HFF-Myc (cell line): ENCODE results near the gene BRINP2.

Experiments
- DNase-seq: peaks from one replicate; pipeline ENCODE4 v3.0.0-alpha.2; 2011; ENCODE audit warnings: low read depth; ENCODE audit errors: extremely low read depth
- H3K4me3 ChIP-seq: replicated peaks from 2 replicates; pipeline ENCODE4 v1.5.1; 2011; ENCODE audit warnings: low read depth, mild to moderate bottlenecking, control low read depth, low read length
- TF ChIP-seq, protein P1 (sequence below): IDR thresholded peaks from 2 replicates; pipeline ENCODE4 v1.5.1; 2012; ENCODE audit warnings: mild to moderate bottlenecking, low read depth, low read length, control low read depth; ENCODE audit errors: missing control alignments

Gene BRINP2

GRCh38 chr1:177286396-177286795 lies 115.6 kb downstream of the BRINP2 start:
- TF ChIP-seq, protein P1, sequence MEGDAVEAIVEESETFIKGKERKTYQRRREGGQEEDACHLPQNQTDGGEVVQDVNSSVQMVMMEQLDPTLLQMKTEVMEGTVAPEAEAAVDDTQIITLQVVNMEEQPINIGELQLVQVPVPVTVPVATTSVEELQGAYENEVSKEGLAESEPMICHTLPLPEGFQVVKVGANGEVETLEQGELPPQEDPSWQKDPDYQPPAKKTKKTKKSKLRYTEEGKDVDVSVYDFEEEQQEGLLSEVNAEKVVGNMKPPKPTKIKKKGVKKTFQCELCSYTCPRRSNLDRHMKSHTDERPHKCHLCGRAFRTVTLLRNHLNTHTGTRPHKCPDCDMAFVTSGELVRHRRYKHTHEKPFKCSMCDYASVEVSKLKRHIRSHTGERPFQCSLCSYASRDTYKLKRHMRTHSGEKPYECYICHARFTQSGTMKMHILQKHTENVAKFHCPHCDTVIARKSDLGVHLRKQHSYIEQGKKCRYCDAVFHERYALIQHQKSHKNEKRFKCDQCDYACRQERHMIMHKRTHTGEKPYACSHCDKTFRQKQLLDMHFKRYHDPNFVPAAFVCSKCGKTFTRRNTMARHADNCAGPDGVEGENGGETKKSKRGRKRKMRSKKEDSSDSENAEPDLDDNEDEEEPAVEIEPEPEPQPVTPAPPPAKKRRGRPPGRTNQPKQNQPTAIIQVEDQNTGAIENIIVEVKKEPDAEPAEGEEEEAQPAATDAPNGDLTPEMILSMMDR: no peak
- DNase-seq: no peak
- H3K4me3 ChIP-seq: no peak overlapping the region

- no peak overlapping the region for H3K4me3 ChIP-seq
- no peak for DNase-seq
- TF ChIP-seq, protein P1: no peak
Measured at GRCh38 chr1:177287270-177287669, 116.5 kb downstream of the BRINP2 start.

DNA sequence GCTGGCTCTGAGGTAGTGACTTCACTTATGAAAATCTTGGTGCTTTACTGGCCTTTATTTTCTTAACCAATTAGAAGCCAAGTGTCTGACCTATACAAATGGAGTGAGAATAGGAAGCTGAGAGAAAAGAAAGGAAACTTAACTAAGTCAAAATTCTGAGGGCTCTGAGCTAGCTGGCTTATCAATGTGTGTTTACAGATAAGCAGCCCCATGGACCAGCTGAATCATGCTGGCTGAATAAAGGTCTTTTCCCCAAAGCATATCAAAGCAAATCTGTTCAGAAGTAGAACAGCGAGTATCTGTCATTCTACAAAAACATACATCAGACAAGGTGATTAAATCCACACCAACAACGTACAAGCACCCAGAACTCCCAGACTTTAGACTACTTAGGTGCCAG lies 117.2 kb downstream of the BRINP2 start:
- no peak for DNase-seq
- TF ChIP-seq, protein P1: no peak
- no peak overlapping the region for H3K4me3 ChIP-seq

- TF ChIP-seq, protein P1: no peak
- DNase-seq: no peak
- no peak overlapping the region for H3K4me3 ChIP-seq
Measured at GRCh38 chr1:177289532-177289931, 118.8 kb downstream of the BRINP2 start.

- no peak for DNase-seq
- TF ChIP-seq, protein P1: no peak
- H3K4me3 ChIP-seq: no peak overlapping the region
Measured at GRCh38 chr1:177300431-177300830, 129.7 kb downstream of the BRINP2 start.

GRCh38 chr1:177301425-177302124 lies 130.8 kb downstream of the BRINP2 start:
- no peak for DNase-seq
- H3K4me3 ChIP-seq: no peak overlapping the region
- TF ChIP-seq, protein P1: no peak
